ENCODE measurements around the gene EXTL1.

DNA sequence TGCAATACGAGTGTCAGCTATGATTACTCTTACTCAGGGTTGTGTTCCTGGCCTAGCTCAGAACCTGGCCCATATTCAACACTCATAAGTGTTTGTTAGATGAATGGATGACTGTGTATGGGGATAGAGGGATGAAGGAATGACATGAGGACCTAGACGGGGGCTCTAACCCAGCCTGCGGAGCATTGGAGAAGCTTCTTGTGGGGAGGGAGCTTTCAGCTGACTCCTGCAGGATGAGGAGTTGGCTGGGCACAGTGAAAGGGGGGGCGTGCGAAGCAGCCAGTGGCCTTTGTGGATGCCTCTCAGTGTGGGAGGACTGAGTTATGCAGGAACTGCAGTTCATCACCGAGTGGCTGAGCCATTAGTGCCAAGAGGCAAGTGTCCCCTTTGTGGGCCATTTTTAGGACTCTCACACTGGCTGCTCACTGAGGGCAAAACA, 1.2 kb upstream of the EXTL1 start:
- TF ChIP-seq POLR2AphosphoS5 (IDR thresholded peaks at IDR 0.05) = no peak
- TF ChIP-seq POLR2A (IDR thresholded peaks at IDR 0.05) = no peak

Data from breast epithelium (tissue), 3 donors.